ENCODE results near the gene NQO2.
"Not testable (repeated sequence)": the region's sequence is repeated elsewhere in the genome, so short reads cannot be mapped to it uniquely, and the experiment has no call there.

Gene NQO2

DNA sequence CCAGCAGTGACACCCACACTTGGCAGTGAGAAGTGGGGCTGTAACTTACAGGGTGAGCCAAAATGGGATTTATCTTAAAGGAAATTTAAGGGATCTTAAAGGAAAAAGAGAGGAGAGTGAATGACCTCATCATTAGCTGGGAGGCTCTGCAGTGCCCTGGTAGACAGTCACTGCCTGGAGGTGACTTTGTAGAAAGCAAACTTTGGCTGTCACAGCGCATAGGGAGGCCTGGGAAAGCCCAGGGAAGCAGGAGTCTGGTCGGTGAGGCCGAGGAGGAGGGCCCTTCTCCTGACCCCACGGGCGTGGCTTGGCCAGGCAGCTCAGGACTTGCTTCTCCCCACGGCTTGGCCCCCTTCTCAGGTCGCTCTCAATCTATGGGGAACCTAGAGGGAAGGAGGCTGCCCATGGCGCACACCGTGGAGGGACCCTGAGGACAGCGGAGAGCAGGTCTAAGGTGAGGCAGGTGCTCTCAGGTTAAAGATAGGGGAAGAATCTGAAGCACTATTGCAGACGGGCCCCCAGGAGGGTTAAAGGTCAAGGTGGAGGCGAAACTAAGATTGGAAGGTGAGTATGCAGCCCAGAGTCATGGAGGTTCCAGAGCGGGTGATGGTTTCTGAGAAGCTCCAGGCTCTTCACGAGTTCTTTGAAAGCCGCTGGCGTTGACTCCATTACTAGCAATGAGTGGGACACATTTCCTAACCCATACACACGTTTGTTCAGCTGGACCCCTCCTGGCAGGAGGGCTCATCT, 53.0 kb downstream of the NQO2 start:
- Histone ChIP-seq H3K9me3 (ENCODE audit: severe bottlenecking) (peaks cover 2% of the 10 kb centered on the region), H3K27me3 (ENCODE audit: insufficient read depth, low read depth, severe bottlenecking) (no peaks in the 10 kb centered on the region), H3K36me3 (no peaks in the 10 kb centered on the region), H3K27ac (no peak overlapping the region), H3K4me3 (ENCODE audit: low read depth, low read length) (no peak overlapping the region)
- no peak for DNase-seq
- TF ChIP-seq, protein P1, sequence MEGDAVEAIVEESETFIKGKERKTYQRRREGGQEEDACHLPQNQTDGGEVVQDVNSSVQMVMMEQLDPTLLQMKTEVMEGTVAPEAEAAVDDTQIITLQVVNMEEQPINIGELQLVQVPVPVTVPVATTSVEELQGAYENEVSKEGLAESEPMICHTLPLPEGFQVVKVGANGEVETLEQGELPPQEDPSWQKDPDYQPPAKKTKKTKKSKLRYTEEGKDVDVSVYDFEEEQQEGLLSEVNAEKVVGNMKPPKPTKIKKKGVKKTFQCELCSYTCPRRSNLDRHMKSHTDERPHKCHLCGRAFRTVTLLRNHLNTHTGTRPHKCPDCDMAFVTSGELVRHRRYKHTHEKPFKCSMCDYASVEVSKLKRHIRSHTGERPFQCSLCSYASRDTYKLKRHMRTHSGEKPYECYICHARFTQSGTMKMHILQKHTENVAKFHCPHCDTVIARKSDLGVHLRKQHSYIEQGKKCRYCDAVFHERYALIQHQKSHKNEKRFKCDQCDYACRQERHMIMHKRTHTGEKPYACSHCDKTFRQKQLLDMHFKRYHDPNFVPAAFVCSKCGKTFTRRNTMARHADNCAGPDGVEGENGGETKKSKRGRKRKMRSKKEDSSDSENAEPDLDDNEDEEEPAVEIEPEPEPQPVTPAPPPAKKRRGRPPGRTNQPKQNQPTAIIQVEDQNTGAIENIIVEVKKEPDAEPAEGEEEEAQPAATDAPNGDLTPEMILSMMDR (IDR thresholded peaks at IDR 0.05; ENCODE audit: low read depth, low read length), result no peak

DNA sequence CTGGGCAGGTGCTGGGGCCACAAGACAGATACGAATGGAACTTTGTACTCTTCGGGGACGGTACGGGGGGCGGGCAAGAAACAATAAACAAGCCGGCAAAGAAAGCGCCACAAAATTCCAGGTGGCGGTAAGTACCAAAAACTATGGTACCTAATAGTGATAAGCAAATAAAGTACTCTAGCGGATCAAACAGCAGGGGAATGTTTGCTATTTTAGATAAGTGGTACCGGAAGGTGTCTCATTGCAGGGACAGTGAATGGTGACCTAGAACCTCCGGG, 53.5 kb downstream of the NQO2 start:
- Histone ChIP-seq H3K9me3 (ENCODE audit: severe bottlenecking) (peaks cover 2% of the 10 kb centered on the region), H3K27ac (no peak overlapping the region), H3K4me3 (ENCODE audit: low read depth, low read length) (no peak overlapping the region), H3K27me3 (ENCODE audit: insufficient read depth, low read depth, severe bottlenecking) (no peaks in the 10 kb centered on the region), H3K36me3 (no peaks in the 10 kb centered on the region)
- TF ChIP-seq, protein P1 (IDR thresholded peaks at IDR 0.05; ENCODE audit: low read depth, low read length), result no peak
- no peak for DNase-seq

DNA sequence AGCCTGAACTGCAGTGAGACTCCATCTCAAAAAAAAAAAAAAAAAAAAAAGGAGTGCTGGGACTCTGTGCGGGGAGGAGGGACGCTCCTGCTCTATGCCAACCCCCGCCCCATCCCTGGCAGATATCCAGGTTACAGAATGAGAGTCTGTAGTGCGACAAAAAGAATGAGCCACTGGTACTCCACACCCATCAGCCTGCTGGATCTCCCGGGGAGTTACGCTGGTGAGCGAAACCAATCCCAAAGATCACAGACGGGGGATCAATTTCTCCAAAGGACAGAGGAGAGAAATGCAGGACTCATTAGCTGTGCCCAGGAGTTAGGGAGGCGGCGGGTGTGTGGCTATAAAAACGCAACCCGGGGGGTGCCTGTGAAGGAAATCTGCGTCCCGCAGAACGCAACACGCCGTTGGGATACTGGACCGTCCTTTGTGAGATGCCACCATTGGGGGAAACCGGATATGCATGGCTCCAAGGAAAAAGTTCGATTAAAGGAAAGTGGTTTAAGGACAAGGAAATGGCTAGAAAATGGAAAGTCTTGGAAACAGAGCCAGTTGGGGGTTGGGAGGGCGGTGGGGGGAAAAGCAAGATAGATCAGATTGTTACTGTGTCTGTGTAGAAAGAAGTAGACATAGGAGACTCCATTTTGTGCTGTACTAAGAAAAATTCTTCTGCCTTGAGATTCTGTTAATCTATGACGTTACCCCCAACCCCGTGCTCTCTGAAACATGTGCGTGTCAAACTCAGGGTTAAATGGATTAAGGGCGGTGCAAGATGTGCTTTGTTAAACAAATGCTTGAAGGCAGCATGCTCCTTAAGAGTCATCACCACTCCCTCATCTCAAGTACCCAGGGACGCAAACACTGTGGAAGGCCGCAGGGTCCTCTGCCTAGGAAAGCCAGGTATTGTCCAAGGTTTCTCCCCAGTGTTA, 54.8 kb downstream of the NQO2 start:
- H3K9me3 ChIP-seq (ENCODE audit: severe bottlenecking); DNase-seq; H3K27ac ChIP-seq; H3K36me3 ChIP-seq; H3K27me3 ChIP-seq (ENCODE audit: insufficient read depth, low read depth, severe bottlenecking); H3K4me3 ChIP-seq (ENCODE audit: low read depth, low read length): not testable (repeated sequence)

DNA sequence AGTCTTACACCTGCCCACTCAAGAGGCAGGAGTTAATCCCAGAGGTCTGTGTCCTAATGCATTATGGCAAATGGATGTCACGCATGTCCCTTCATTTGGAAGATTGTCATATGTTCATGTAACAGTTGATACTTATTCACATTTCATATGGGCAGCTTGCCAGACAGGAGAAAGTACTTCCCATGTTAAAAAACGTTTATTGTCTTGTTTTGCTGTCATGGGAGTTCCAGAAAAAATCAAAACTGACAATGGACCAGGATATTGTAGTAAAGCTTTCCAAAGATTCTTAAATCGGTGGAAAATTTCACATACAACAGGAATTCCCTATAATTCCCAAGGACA, 55.4 kb downstream of the NQO2 start:
- H3K27ac ChIP-seq; H3K4me3 ChIP-seq (ENCODE audit: low read depth, low read length); H3K27me3 ChIP-seq (ENCODE audit: insufficient read depth, low read depth, severe bottlenecking); H3K9me3 ChIP-seq (ENCODE audit: severe bottlenecking); H3K36me3 ChIP-seq; DNase-seq: not testable (repeated sequence)

DNA sequence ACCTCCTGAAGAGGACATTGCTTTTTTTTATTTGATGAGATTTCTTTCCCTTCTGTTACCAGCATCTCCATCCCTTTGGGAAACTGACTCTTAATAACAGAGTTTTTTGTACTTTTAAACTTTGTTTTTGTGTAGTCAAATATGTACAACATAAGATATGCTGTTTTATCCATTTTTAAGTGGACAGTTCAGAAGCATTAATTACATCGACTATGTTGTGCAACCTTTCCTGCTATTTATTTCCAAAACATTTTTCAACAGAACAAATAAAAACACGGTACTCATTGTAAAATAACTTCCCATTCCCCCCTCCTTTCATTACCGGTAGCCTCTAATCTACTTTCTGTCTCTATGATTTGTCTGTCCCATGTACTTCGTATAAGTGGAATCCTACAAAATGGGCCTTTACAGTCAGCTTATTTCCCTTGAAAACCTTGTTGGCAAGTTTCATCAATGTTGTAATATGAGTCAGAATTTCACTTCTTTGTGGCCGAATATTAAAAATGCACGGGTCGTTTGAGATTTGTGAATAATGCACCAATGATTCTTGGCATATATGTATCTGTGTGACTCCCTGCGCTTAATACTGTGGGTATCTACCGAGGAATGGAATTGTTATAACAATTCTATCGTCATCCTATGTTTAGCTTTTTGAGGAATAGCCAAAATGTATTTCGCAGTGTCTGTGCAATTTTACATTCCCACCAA, 57.5 kb downstream of the NQO2 start:
- Histone ChIP-seq H3K9me3 (ENCODE audit: severe bottlenecking) (peaks cover 2% of the 10 kb centered on the region), H3K36me3 (no peaks in the 10 kb centered on the region), H3K4me3 (ENCODE audit: low read depth, low read length) (no peak overlapping the region), H3K27ac (no peak overlapping the region), H3K27me3 (ENCODE audit: insufficient read depth, low read depth, severe bottlenecking) (no peaks in the 10 kb centered on the region)
- no peak for DNase-seq
- TF ChIP-seq, protein P1 (IDR thresholded peaks at IDR 0.05; ENCODE audit: low read depth, low read length), result no peak

DNA sequence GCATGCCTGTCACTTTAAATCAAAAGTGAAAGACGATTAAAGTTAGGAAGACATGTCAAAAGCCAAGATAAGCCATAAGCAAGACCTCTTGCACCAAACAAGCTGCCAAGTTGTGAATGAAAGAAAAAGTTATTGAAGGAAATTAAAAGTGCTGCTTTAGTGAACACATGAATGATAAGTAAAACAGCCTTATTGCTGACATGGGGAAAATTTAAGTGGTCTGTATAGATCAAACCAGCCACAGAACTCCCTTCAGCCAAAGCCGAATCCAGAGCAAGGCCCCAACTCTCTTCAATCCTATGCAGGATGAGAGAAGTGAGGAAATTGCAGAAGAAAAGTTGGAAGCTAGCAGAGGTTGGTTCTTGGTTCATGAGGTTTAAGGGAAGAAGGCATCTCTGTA, 59.3 kb downstream of the NQO2 start:
- Histone ChIP-seq H3K27ac (no peak overlapping the region), H3K9me3 (ENCODE audit: severe bottlenecking) (no peaks in the 10 kb centered on the region), H3K27me3 (ENCODE audit: insufficient read depth, low read depth, severe bottlenecking) (no peaks in the 10 kb centered on the region), H3K36me3 (no peaks in the 10 kb centered on the region), H3K4me3 (ENCODE audit: low read depth, low read length) (no peak overlapping the region)
- DNase-seq, result no peak
- TF ChIP-seq, protein P1 (IDR thresholded peaks at IDR 0.05; ENCODE audit: low read depth, low read length), result no peak

DNA sequence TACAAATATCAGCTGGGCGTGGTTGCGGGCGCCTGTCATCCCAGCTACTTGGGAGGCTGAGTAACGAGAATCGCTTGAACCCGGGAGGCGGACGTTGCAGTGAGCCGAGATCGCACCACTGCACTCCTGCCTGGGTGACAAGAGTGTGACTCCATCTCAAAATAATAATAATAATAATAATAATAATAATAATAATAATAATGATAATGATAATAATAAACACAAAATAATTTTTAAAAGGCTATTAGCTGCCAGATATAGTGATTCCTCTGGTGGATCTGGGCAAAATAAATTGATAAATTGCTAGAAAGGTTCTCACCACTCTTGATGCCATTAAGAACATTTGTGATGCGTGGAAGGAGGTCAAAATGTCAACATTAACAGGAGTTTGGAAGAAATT, 60.4 kb downstream of the NQO2 start:
- H3K27ac ChIP-seq; H3K36me3 ChIP-seq; DNase-seq; H3K27me3 ChIP-seq (ENCODE audit: insufficient read depth, low read depth, severe bottlenecking); H3K9me3 ChIP-seq (ENCODE audit: severe bottlenecking); H3K4me3 ChIP-seq (ENCODE audit: low read depth, low read length): not testable (repeated sequence)
